Activated T-cell treated with anti-CD3 and anti-CD28 coated beads, Interleukin-2, amount 50 U/mL, for 1 hour (primary cell): ENCODE results near the gene ZNF692.
"Not testable (repeated sequence)": the region's sequence is repeated elsewhere in the genome, so short reads cannot be mapped to it uniquely, and the experiment has no call there.

ENCODE experiments used
- DNase-seq: peaks from one replicate; pipeline ENCODE4 v3.0.0-alpha.2; 2020

Gene ZNF692, protein sequence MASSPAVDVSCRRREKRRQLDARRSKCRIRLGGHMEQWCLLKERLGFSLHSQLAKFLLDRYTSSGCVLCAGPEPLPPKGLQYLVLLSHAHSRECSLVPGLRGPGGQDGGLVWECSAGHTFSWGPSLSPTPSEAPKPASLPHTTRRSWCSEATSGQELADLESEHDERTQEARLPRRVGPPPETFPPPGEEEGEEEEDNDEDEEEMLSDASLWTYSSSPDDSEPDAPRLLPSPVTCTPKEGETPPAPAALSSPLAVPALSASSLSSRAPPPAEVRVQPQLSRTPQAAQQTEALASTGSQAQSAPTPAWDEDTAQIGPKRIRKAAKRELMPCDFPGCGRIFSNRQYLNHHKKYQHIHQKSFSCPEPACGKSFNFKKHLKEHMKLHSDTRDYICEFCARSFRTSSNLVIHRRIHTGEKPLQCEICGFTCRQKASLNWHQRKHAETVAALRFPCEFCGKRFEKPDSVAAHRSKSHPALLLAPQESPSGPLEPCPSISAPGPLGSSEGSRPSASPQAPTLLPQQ

DNA sequence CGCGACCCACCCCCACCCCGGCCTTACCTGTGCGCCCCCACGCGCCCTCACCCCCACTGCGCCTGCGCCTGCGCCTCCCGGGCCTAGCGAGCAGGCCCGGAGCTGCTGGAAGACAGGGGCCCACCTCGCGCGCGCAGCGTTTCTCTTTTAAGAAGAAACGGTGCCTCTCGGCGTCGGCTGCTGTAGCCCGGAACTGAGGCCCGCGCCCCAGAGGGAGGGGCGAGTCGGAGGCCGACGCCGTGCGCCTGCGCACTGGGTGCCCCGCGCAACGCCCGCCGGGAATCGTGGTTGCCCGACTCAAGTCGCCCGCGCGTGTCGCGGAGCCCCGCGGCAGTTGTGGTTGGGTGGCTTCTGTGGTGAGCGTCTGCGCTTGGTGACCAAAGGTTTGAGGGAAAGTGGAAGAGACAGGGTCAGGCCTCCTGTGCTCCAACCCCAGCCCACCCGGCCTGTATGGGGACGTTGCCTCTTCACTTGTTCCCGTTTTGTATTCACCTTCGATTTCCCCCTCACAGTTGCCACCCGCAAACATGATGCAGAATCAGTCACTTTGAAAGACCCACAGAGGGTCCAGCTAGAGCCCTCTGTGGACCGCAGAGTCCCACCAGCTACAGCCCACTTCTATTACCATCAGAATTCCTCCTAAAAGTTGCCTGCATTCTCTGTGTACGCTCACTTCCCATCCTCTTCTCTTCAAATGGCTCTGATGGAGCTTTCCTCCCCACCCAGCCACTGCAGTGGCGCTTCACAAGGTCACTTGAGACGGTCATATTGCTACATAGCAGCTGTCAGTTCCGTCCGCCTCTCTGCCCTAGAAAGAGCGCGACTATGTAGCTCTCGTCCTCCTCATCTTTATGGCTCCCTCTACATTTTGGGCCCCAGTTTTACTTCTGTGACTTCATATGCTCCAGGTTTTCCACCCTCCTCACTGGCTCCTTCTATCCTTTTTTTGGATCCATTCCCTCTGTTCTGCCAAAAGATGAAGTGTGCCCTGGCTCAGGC lies at the start of gene ZNF692:
Gene ZNF692 (minus strand): TSS at position 195 of the 999 bp plus-strand sequence. CDS start 776 bp downstream, outside the sequence.
- peak; percentile 96 for DNase-seq

DNA sequence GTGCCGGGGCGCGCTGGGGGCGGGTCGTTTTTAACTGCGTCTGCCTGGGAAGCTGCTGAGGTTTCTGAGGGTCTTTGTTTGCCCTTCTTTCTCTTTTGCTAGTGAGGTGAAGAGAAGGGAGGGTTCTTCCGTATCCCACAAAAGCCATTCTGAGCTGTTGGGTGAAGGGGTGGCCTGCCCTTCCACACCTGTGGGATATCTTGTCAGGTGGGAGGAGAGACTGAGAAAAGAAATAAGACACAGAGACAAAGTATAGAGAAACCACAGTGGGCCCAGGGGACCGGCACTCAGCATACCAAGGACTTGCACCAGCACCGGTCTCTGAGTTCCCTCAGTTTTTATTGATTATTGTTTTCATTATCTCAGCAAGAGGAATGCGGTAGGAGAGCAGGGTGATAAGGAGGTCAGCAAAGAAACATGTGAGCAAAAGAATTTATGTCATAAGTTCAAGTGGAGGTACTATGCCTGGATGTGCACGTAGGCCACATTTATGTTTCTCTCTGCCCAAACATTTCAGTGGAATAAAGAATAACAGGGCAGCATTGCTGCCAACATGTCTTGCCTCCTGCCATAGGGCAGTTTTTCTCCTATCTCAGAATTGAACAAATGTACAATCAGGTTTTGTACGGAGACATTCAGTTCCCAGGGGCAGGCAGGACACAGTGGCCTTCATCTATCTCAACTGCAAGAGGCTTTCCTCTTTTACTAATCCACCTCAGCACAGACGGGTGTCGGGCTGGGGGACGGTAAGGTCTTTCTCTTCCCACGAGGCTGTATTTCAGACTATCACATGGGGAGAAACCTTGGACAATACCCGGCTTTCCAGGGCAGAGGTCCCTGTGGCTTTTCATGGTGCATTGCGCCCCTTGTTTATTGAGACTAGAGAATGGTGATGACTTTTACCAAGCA lies 48.1 kb upstream of the ZNF692 start:
- no peak for DNase-seq

DNA sequence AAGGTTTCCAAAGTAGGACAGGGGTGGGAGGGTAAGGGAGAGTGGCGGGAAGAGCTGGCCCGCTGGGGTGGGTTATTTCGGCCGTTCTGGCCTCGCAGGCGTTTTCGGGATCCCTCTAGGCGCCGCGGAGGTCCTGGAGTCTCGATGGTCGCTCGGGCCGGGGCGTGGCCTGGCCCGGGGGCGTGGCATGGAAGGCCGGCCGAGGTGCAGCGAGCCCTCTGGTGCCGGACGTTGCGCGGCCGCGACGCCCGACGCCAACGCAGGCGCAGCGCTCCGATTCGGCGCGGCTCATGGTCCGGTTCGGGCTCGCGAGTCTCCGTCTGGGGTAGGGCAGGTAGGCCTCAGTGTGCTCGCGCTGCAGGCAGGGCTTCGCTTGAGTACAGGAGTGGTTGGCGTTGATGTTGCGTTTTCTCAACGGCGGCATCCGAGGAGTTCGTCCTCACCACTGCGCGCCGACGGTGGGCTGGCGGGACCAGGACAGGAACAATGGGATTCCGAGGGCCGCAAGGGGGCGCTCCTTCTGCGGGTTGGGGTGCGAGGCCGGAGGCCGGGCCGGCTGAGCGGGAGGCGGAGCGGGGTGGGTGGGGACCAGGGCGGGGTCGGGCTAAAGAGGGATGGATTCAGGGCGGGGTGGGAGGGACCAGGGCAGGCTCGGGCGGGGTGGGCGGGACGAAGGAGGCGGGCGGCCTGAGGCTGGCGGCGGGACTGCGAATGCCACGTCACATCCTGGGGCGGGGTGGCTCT lies 47.3 kb upstream of the ZNF692 start, which contains the start of gene PGBD2:
Gene PGBD2 (plus strand): TSS at position 227 of the 744 bp plus-strand sequence. CDS start 7,628 bp downstream, outside the sequence.
- DNase-seq: peak; percentile 96

DNA sequence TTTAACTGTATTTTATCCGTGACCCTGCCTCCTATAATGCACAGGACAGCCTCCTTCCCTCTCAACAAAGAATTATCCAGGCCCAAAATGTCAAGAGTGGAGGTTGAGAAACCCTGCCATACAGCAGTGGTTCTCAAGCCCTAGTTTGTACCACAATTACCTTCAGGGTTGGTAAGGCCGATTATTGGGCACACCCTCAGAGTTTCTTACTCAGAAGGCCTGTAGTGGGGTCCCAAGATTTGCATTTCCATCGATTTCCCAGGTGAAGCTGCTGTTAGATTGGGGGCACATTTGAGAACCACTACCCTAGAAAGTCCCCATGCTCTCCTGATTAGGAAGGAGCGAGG lies 46.8 kb upstream of the ZNF692 start:
- DNase-seq: no peak

DNA sequence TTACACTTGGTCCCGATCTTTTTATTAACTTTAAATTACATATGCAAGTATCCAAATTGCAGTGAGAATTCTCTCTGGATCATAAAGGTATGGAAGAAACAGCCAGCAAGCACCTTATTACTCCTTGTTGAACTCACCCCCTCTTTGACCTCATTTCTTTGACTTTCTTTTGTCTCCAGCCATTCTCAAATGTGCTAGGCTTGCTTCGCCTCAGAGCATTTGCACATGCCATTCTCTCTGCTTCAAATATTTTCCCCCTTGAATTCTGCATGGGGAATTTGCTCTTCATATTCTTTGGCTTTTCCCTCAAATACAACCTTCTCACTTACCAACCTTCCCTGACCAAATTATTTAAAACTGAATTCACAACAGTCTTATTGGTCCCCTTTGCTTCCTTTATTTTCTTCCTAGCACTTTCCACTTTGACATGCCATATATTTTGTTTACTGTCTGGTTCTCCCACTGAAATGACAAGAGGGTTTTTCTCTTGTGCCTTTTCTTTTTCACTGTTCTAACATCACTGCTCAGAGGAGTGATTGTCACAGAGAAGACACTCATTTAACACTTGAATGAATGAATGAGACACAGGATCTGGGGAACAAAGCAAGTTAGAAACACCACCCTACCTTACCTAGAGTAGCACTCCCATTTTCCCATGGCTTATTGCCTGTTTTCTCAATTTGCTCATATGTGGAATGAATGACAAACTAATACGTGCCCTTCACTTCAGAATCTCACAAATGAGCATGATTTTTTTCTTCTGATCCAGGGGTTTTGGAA lies 45.7 kb upstream of the ZNF692 start:
- no peak for DNase-seq

DNA sequence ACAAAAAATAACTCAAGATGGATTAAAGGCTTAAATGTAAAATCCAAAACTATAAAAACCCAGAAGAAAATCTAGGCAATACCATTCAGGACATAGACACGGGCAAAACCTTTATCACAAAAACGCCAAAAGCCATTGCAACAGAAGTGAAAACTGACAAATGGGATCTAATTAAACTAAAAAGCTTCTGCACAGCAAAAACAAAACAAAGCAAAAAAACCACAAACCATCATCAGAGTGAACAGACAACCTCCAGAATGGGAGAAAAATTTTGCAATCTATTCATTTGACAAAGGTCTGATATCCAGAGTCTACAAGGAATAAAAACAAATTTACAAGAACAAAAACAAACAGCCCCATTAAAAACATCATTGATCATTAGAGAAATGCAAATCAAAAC lies 42.7 kb upstream of the ZNF692 start:
- no peak for DNase-seq

DNA sequence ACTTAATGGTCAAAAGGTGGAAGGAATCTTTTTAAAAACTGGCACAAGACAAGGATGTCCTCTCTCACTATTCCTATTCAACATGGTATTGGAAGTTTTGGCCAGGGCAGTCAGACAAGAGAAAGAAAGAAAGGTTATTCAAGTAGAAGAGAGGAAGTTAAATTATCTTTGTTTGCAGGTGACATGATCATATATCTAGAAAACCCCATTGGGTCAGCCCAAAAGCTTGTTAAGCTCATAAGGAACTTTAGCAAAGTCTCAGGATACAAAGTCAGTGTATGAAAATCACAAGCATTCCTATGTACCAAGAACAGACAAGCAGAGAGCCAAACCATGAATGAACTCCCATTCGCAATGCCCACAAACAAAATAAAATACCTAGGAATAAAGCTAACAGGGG lies 41.8 kb upstream of the ZNF692 start:
- DNase-seq: no peak

DNA sequence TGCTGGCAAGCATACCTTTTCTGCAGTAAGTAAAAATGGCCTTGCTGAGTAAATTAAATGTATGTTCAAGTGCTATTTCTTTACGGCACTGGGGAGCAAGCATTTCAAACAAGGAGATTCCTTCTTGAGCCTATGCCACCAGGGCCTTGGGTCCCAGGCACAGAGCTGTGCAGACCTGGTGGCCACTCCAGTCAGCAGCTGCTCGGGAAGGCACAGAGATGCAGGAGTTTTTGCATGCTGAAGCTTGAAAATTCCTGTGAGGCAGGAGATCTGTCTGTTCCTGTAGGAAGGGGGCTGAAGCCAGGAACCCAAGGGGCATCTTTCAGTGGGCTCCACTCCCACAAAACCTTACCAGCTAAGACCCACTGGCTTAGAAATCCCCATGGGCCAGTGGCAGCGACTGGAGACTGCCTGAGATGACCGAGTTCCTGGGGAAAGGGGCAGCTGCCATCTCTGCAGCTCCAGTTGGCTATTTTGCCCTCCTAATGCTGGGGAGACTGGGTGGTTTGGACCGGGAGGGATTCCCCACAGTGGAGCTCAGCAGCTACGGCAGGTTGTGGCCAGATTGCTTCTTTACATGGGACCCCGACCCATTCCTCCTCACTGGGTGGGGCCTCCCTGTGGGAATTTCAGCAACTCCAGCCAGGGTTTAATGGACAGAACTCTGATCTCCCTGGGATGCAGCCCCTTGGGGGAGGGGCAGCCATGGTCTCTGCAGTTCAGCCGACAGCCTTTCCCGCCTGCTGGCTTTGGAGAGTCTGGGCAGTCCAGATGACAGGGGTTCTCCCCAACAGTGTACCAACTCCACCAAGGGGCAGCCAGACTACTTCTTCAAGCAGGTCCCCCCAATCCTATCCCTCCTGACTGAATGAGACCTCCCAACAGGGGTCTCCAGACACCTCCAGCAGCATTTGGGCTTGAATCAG lies 38.8 kb upstream of the ZNF692 start:
- no peak for DNase-seq

DNA sequence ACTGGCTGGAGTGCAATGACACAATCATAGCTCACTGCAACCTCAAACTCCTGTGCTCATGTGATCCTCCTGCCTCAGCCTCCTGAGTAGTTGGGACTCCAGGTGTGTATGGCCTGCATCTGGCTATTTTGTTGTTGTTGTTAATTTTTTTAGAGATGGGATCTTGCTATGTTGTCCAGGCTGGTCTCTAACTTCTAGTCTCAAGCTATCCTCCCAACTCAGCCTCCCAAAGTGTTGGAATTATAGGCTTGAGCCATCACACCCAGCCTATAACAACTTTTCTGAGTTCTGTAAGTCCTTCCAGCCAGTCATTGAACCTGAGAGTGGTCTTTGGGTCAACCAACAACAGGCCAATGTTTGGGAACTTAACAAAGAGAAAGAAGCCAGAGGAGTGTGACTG lies 36.0 kb upstream of the ZNF692 start:
- no peak for DNase-seq

DNA sequence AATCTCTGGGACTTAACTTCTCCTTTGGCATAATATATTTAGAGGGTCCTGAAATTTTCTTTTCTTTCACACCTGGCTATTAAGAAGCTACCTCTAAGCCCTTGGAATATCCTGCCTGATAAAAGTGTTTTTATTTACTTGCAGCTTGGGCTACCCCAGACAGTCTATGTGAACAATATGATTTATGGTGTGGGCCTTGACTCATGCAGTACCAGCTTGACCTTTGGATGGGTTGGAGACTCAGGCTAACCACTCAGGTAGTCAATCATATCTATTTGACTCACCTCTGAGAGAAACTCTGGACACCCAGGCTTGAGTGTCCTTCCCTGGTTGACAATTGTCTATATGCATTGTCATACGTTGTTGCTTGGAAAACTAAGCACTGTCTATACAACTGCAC lies 33.7 kb upstream of the ZNF692 start:
- DNase-seq: no peak

DNA sequence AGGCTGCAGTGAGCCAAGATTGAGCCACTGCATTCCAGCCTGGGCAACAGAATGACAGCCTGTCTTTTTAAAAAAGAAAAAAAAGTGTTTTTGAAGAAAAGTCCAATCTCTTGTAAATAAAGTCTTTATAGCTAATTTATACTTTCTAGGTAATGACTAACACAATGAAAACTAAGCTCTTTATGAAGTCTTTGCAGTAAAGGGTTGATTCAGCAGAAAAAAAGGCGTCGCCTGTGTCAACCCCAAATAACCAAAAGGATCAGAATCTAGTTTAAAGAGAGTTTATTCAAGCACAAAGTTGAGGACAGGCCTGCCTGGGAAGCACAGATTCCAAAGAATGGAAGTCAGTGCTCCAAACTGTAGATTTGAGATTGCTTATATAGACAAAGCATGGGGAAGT lies 32.9 kb upstream of the ZNF692 start:
- no peak for DNase-seq

DNA sequence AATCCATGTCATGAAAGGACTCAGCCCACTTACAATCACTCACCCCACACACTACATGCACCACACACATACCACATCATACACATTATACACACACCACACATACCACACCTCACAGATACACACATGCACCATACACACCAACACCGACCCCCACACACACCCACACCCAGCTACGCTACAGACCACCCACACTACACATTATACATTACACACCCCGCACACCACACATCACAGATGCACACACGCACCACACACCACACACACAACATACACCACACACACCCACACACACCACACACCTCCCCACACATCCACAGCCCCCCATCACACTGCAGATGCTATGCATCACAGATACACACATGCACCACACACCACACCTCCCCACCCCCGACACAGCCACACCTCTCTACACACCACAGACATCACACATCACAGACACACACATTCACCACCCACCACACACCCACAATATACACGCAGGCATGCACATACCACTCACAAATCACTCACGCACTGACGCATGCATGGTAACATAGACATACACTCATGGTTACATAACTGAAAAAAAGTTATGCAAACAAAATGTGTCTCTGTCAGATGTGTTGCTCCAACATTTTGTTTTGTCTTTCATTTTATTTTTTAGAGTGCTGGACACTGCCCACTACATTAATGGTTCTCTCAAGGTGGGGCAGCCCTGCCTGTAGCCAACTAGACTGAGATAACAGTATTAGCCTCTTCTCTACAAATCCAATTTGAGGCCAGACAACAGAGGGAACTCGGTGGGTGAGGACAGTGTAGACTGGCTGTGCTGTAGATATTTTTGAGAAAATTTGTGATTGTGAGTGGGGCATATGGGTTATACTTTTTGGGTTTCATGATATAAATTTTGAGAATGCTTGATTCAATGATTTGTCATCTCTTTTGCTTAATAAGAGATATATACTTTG lies 31.9 kb upstream of the ZNF692 start:
- no peak for DNase-seq

DNA sequence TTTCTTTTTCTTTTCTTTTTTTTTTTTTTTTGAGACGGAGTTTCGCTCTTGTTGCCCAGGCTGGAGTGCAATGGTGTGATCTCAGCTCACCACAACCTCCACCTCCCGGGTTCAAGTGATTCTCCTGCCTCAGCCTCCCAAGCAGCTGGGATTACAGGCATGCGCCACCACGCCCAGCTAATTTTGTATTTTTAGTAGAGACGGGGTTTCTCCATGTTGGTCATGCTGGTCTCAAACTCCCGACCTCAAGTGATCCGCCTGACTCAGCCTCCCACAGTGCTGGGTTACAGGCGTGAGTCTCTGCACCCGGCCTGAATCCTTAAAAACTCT lies 31.0 kb upstream of the ZNF692 start:
- not testable (repeated sequence) for DNase-seq

DNA sequence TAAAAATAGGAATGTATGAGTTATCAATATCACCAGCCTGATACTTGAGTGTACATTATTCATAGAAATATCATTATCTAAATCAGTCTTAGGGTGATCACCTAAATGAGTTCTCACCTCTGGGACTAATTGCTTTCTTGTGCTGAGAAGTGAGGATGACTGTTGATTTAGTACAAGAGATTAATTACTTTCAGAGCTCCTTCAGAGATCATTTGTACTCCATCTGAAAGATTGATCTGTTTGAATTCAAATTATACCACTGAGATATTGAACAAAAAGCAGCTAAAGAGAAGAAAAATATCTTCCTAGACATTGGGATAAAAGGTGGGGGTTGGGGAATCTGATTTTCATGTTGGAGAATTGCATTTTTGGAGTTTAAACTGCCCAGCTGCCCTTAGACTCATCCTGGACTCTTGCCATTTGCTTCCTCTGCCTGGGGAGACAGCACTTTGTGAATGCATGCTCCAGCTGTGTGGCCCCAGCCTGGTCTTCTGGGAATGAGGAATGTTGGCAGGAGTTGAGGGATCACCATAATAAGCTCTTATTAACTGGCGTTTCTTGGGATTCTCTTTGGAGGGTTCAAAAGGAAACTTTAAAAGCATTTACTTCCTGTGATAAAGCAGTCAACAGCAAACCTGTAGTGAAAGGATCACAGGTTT lies 27.5 kb upstream of the ZNF692 start:
- no peak for DNase-seq

DNA sequence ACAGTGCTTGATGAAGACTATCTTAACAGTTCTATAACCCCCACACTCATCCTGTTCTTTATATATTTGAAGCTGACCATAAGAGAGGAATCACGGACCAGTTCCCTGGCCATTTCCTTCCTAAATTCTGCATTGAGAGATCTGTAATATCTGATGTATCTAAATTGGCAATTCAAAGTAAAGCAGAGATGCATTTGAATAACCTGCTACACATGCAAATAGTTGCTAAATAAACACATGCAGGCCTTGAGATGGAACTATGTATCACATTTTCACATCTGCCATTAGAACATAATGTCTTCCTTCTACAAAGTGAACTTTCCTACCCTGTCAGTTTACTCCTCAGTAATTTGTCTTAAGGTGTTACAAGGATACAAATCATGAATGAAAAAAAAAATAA lies 26.8 kb upstream of the ZNF692 start:
- DNase-seq: no peak

DNA sequence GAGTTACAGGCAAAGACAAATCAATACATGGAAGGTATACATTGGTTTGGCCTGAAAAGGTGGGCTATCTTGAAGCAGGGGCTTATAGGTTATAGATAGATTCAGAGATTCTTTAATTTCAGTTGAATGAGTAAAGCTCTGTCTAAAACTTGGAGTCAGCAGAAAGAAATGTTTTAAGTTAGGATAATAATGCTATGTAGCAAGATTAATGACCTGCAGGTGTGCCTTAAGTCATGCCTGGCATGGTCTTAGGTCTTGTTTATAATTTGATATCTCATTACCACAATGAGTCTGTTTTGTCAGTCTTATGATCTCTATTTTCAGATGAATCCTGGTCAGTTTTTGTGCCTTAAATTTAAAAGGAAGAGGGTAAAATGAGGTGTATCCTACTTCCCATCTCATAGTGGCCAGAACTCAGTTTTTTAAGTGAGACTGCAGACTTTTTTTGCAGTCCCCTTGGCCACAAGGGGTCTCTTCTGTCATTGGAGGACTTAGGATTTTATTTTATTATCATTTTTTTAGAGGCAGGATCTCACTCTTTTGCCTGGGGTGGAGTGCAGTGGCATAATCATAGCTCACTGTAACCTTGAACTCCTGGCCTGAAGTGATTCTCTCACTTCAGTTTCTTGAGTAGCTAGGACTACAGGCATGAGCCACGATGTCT lies 25.9 kb upstream of the ZNF692 start:
- DNase-seq: no peak

DNA sequence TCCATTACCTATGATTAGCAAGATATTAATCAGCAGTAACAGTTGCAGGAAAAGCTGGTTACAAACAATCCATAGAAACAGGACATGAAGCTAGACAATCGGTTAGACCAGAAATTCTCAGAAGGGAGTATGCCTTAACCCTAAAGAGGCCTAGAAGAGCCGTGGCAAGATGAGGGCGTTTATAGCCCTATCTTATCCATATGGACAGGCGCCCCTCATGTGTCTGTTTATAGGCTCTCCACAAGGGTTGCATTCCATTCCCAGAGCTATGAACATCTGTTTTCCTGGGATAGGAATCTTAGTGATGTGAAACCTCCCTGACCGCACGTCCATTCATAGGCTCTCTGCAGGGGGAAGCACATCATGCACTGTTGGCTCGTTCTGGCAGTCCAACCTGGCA lies 23.5 kb upstream of the ZNF692 start:
- not testable (repeated sequence) for DNase-seq
